Spinal cord (tissue), 10 donors: ENCODE results near the gene KCNE4. TPM values are rescaled to one million over a fixed set of nuclear protein-coding genes. Genes with fewer than 3 reads are reported as not detected.

Experiments used
- DNase-seq, 6 donors: peaks; one replicate each; pipeline versions ENCODE4 v3.0.0 to v3.0.0-alpha.2; 2013 to 2015; ENCODE audit warnings: low spot score in 6 of 6, low read depth in 4 of 6
- H3K27ac ChIP-seq: one replicate; pipeline ENCODE4 v1.5.1; 2013; ENCODE audit warnings: low read depth, low read length, control low read depth
- H3K27me3 ChIP-seq: one replicate; pipeline ENCODE4 v1.6.1; 2013; ENCODE audit warnings: low read length; ENCODE audit not compliant: control insufficient read depth, insufficient read depth
- H3K36me3 ChIP-seq: one replicate; pipeline ENCODE4 v1.6.1; 2013; ENCODE audit warnings: low read length; ENCODE audit not compliant: control insufficient read depth, insufficient read depth
- H3K4me1 ChIP-seq: one replicate; pipeline ENCODE4 v1.6.1; 2013; ENCODE audit warnings: low read length; ENCODE audit not compliant: control insufficient read depth, insufficient read depth
- H3K4me3 ChIP-seq: one replicate; pipeline ENCODE4 v1.5.1; 2013; ENCODE audit warnings: low read depth, low read length, control low read depth
- H3K9me3 ChIP-seq: one replicate; pipeline ENCODE4 v1.6.1; 2013; ENCODE audit warnings: low read length; ENCODE audit not compliant: control insufficient read depth, insufficient read depth
- WGBS: methylation state at CpG from one replicate; pipeline ENCODE4 v1.1.5; 2013; ENCODE audit warnings: missing lambda C conversion rate; ENCODE audit not compliant: insufficient coverage; 5-methylcytosine and 5-hydroxymethylcytosine counted together
- polyA plus RNA-seq, 2 donors: library from polyadenylated mRNA; unstranded; fragments of 120-200 nt; gene quantifications; one replicate each; pipeline ENCODE4 v1.2.1, GENCODE V29; 2013; ENCODE audit not compliant: insufficient read length in 2 of 2
- total RNA-seq, 2 donors: library from RNA; depleted of rRNA in 1 of 2; stranded (reverse); fragments of 120-200 nt in 1 of 2; fragments of >200 nt in 1 of 2; gene quantifications; one replicate each; pipeline versions ENCODE4 v1.2.3 to v1.2.4, GENCODE V29; 2013 to 2014
- donor health status: healthy.

Gene KCNE4
- total and polyA plus RNA-seq, 4 donors = 8.3 to 23.8 (median 12.2) TPM

GRCh38 chr2:223037445-223037800 is 14.6 kb upstream of the KCNE4 start:
- no peak overlapping the region for H3K27ac ChIP-seq
- H3K4me1 ChIP-seq = no peaks in the 10 kb centered on the region
- no CpG with 5 or more reads among the region's 2 CpGs for WGBS
- no peaks in the 10 kb centered on the region for H3K9me3 ChIP-seq
- no peaks in the 10 kb centered on the region for H3K36me3 ChIP-seq
- DNase-seq = no peak
- no peaks in the 10 kb centered on the region for H3K27me3 ChIP-seq
- H3K4me3 ChIP-seq = no peak overlapping the region

- WGBS = no CpG with 5 or more reads among the region's 1 CpG
- Histone ChIP-seq H3K9me3 (no peaks in the 10 kb centered on the region), H3K27me3 (no peaks in the 10 kb centered on the region), H3K27ac (no peak overlapping the region), H3K4me3 (no peak overlapping the region), H3K4me1 (no peaks in the 10 kb centered on the region), H3K36me3 (no peaks in the 10 kb centered on the region)
- DNase-seq = no peak
Measured at GRCh38 chr2:223039618-223040017, 12.4 kb upstream of the KCNE4 start.

- Histone ChIP-seq H3K9me3 (no peaks in the 10 kb centered on the region), H3K36me3 (no peaks in the 10 kb centered on the region), H3K4me3 (no peak overlapping the region), H3K4me1 (no peaks in the 10 kb centered on the region), H3K27me3 (no peaks in the 10 kb centered on the region), H3K27ac (no peak overlapping the region)
- DNase-seq = no peak
- WGBS = no CpG with 5 or more reads among the region's 3 CpGs
Measured at GRCh38 chr2:223040527-223040926, 11.5 kb upstream of the KCNE4 start.

- no peak overlapping the region for H3K4me3 ChIP-seq
- no CpG with 5 or more reads among the region's 4 CpGs for WGBS
- peak in 1 of 6 donors; percentile 25 for DNase-seq
Measured at GRCh38 chr2:223041527-223042109, 10.4 kb upstream of the KCNE4 start.

GRCh38 chr2:223042284-223042683 is 9.7 kb upstream of the KCNE4 start:
- no peaks in the 10 kb centered on the region for H3K4me1 ChIP-seq
- DNase-seq = no peak
- no peaks in the 10 kb centered on the region for H3K27me3 ChIP-seq
- no peaks in the 10 kb centered on the region for H3K36me3 ChIP-seq
- H3K9me3 ChIP-seq = no peaks in the 10 kb centered on the region
- H3K27ac ChIP-seq = no peak overlapping the region
- H3K4me3 ChIP-seq = no peak overlapping the region
- no CpG with 5 or more reads among the region's 2 CpGs for WGBS

More at GRCh38 chr2:223041527-223042109, 10.4 kb upstream of the KCNE4 start:
- no peaks in the 10 kb centered on the region for H3K36me3 ChIP-seq
- H3K27me3 ChIP-seq = no peaks in the 10 kb centered on the region
- no peak overlapping the region for H3K27ac ChIP-seq
- no peaks in the 10 kb centered on the region for H3K4me1 ChIP-seq
- H3K9me3 ChIP-seq = no peaks in the 10 kb centered on the region

- H3K27ac ChIP-seq = no peak overlapping the region
- no peaks in the 10 kb centered on the region for H3K27me3 ChIP-seq
- 57% methylated on average over 1 of the region's 1 CpG for WGBS
- no peak for DNase-seq
- no peaks in the 10 kb centered on the region for H3K4me1 ChIP-seq
- H3K4me3 ChIP-seq = no peak overlapping the region
- no peaks in the 10 kb centered on the region for H3K9me3 ChIP-seq
- H3K36me3 ChIP-seq = no peaks in the 10 kb centered on the region
Measured at GRCh38 chr2:223042704-223043118, 9.3 kb upstream of the KCNE4 start.

GRCh38 chr2:223043164-223043941 is 8.6 kb upstream of the KCNE4 start:
- H3K36me3 ChIP-seq = no peaks in the 10 kb centered on the region
- H3K27me3 ChIP-seq = no peaks in the 10 kb centered on the region
- DNase-seq = no peak
- H3K9me3 ChIP-seq = no peaks in the 10 kb centered on the region
- WGBS = 68% methylated on average over 2 of the region's 7 CpGs
- H3K27ac ChIP-seq = no peak overlapping the region
- no peak overlapping the region for H3K4me3 ChIP-seq
- H3K4me1 ChIP-seq = no peaks in the 10 kb centered on the region

- WGBS = 88% methylated on average over 11 of the region's 12 CpGs
- Histone ChIP-seq H3K27ac (no peak overlapping the region), H3K27me3 (no peaks in the 10 kb centered on the region), H3K4me1 (no peaks in the 10 kb centered on the region), H3K9me3 (no peaks in the 10 kb centered on the region), H3K4me3 (no peak overlapping the region), H3K36me3 (no peaks in the 10 kb centered on the region)
- DNase-seq = no peak
Measured at GRCh38 chr2:223044092-223044836, 7.7 kb upstream of the KCNE4 start.

GRCh38 chr2:223044916-223045700 is 6.9 kb upstream of the KCNE4 start:
- Histone ChIP-seq H3K4me3 (no peak overlapping the region), H3K9me3 (no peaks in the 10 kb centered on the region), H3K27me3 (no peaks in the 10 kb centered on the region), H3K27ac (no peak overlapping the region), H3K36me3 (no peaks in the 10 kb centered on the region), H3K4me1 (no peaks in the 10 kb centered on the region)
- WGBS = 100% methylated on average over 2 of the region's 5 CpGs
- no peak for DNase-seq
